Measurements from ENCODE around the gene NCR2.

NCR2 gene

DNA sequence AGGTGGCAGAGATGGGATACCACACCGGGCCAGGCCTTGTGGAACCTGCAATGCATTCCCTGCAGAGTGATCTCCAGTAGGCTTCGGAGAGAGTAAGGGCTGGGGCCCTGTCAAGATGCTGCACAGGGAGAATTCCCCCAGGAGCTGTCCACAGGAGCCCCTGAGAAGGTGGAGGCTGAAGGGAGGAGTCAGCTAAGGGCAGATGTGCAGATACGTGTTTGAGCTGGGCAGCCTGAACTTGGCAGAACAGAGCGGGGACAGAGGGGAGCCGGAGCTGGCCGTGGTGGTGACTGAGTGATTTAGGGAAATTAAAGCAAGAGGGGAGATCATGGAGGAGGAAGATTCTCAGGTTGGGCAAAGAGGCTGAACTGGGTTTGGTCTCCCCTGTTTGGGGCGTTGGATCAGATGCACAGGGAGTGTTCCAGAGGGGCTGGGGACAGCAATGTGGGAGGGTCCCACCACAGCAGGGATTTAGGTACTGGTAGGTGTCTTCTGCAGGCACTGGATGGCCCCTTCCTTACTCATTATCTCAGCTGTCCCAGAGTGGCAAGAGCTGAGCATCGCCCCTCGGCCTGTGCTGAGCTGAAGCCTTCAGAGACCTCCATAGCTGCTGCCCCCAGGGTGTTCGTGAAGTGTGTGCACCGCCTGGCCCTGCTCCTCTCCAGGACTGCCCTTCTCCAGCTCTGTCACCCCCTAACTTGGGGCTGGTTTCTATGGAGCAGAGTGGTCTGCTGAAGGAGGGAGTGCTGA is 3.8 kb upstream of the NCR2 start:
- DNase-seq (ENCODE audit: low spot score), result no peak

GRCh38 chr6:41332241-41332640 is 3.2 kb upstream of the NCR2 start:
- no peak for DNase-seq (ENCODE audit: low spot score)

DNA sequence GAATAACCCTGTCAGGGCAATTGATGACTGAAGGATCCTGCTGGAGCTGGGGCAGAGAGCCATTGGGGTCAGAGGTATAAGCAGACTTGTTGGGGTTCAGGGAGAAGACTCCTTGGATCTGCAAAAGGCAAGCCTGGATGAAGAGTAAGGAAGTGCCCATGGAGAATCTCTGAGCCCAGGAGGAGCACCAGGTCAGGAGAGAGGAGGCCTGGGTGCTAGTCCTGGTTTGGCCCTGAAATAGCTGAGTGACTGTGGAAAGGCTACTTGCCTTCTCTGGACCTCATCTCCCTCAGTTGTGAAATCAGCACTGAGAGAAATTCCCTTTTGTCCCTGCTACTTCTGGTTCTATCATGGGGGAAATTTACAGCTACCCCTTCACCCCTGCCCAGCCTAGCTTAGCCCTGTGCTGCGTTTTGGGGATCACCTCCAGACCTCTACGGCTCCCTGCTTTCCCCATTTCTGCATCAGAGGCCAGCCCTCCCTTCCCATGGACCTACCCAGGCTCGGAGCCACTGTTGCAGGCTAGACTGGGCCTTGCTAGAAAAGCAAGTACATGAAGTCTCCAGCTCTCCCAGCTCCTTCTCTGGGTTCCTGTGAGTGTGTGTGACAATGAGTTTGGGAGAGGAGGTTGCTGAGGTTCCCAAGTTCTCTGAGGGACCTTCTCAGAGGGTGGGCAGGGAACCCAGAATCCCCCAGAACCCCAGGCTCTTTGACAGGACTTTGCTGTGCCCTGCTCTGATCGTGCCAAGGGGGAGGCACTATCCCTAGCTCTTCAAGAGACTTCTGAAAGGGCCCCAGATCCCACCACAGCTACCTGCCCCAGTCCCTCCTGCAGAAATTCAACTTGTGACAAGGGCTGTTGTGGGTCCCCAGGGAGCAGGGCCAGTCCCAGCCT is 2.3 kb upstream of the NCR2 start:
- DNase-seq (ENCODE audit: low spot score), result no peak

DNA sequence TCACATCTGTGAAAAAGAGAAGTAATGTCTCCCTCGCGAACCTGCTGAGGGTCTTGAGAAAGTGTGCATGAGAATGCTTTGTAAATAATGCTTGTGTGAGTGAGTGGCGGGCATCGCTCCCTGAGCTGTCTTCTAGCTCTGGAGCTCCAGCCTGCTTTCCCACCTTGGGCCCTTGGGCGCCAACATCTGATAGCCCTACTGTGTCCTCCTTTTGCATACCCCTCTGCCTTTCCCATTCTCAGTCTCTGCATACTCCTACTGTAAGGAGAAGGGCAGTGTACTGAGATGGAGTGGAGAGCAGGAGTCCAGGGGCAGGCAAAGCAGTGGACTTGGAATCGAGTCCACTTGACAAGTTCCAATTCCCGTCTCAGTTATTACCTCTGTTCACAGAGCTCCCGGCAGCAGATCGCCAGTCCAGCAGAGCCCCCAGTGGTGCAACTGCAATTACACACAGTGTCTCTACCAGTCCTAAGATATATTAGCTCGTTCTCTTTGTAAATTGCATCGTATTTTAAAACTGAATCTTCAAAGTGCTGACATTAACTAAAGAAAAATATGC is 847 bp upstream of the NCR2 start:
- DNase-seq (ENCODE audit: low spot score), result no peak

DNA sequence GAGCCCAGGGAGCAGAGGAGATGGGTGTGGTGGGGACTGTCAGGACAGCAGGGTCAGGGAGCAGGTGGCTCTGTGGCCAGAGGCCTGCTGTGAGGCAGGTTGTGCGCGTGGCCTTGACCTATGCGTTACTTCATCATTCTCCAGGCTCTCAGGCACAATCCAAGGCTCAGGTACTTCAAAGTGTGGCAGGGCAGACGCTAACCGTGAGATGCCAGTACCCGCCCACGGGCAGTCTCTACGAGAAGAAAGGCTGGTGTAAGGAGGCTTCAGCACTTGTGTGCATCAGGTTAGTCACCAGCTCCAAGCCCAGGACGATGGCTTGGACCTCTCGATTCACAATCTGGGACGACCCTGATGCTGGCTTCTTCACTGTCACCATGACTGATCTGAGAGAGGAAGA is 535 bp downstream of the NCR2 start:
- no peak for DNase-seq (ENCODE audit: low spot score)

- no peak for DNase-seq (ENCODE audit: low spot score)
Measured at GRCh38 chr6:41336824-41337223, 1.4 kb downstream of the NCR2 start.

- no peak for DNase-seq (ENCODE audit: low spot score)
Measured at GRCh38 chr6:41337709-41338108, 2.3 kb downstream of the NCR2 start.

DNA sequence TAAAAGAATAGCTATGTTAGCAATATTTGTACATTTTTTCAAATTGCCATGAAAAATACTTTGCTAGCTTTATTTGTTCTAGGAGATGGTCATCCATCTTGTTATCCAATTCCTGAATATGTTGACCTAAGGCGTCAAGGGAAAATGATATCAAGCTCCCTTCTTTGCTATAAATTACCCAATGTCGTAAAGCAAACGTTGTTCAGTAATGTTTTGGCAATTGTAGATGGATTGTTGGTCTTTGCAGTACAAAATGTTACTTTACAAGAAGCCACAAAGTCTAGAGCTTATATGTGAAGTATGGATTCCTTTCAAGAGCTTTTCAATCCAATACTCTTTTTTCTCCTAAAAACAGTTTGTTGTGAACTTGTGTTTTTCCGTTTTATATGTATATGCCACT is 3.3 kb downstream of the NCR2 start:
- no peak for DNase-seq (ENCODE audit: low spot score)

DNA sequence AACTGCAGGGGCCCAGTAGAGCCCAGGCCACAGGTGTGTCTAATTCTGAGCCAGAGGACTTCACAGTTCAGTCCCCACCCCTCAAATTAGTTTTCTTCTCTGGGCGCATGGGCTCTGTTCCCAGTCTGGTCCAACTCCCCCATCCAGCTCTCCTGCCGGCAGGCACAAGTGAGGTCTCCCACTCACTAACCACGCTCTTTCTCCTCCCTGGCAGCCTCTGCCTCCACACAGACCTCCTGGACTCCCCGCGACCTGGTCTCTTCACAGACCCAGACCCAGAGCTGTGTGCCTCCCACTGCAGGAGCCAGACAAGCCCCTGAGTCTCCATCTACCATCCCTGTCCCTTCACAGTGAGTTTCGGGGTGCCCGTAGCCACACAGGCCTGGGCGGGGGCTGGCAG is 6.2 kb downstream of the NCR2 start:
- DNase-seq (ENCODE audit: low spot score), result no peak

DNA sequence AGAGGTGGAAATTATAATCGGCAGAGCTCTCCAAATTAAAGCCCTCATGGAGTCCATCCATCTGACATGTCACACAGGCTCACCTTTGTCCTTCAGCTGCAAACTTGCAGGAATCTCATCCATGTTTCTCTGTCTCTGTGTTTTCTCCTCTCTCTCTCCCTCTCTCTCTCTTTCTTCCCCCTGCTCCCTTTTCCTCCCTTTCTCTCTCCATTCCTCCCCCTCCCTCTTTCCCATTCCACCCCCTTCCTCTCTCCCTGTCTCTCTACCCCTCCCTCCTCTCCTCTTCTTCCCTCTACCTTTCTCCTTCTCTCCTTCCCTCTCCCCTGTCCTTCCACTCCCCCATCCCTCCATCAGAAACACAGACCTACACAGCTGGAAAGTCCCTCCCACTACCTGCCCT is 6.8 kb downstream of the NCR2 start:
- no peak for DNase-seq (ENCODE audit: low spot score)

GRCh38 chr6:41343641-41344187 is 8.3 kb downstream of the NCR2 start:
- DNase-seq (ENCODE audit: low spot score), result no peak

- no peak for DNase-seq (ENCODE audit: low spot score)
Measured at GRCh38 chr6:41344876-41345275, 9.5 kb downstream of the NCR2 start.

DNA sequence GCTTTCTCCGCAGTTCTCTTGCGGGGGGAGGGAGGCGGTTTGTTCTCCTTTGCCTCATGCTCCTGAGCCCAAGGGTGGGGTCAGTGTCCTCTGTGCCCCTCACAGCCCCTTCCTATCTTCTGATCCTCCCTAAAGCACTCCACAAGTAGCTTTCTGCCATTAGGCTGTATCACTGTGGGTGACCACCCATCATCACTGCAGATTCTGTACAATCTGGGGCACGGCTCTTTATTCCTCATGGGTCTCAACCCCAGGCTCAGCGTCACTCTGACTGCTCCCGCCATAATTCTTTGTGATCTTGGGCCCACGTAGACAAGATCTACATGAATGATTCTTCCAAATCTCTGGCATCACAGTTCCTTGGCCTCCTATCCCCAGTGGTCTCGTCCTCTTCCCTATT is 10.5 kb downstream of the NCR2 start:
- no peak for DNase-seq (ENCODE audit: low spot score)

DNA sequence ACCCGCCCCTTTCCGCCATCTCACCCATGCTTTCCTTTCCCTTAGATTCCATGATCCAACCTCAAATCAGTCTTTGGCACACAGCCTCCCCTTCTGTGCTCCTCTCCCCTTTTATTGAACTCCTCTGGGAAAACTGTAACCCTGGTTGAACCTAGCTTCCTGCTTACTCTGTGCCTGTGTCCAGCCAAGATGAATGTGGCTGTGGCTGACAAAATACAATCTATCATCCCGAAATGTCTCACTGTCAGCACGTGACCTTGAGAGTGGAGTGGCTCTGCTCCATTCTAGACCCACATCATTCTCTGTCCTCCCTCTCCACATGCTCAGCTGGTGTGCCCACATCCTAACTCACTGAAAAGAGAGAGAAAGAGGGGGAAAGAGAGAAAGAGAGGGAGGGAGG is 11.0 kb downstream of the NCR2 start:
- no peak for DNase-seq (ENCODE audit: low spot score)

- DNase-seq (ENCODE audit: low spot score), result no peak
Measured at GRCh38 chr6:41347378-41348050, 12.1 kb downstream of the NCR2 start.

DNA sequence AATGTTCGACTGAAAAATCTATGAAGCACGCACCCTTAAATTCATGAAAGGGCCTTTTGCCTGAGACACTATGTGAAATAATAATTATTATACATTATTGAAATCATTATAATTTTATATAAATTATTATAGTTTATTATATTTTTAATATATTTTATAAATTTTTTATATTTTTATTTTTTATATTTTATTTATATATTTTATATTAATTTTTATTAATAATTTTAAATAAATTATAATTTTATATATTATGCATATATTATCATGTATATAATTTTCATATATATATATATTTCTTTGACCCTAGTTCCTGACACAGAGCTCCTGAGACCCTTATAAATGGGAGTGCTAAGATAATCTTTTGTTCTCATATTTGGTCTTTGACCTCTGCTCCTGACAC is 13.5 kb downstream of the NCR2 start:
- DNase-seq (ENCODE audit: low spot score), result no peak

- DNase-seq (ENCODE audit: low spot score), result no peak
Measured at GRCh38 chr6:41352396-41352795, 17.0 kb downstream of the NCR2 start.

- DNase-seq (ENCODE audit: low spot score), result no peak
Measured at GRCh38 chr6:41352907-41353306, 17.5 kb downstream of the NCR2 start.

DNA sequence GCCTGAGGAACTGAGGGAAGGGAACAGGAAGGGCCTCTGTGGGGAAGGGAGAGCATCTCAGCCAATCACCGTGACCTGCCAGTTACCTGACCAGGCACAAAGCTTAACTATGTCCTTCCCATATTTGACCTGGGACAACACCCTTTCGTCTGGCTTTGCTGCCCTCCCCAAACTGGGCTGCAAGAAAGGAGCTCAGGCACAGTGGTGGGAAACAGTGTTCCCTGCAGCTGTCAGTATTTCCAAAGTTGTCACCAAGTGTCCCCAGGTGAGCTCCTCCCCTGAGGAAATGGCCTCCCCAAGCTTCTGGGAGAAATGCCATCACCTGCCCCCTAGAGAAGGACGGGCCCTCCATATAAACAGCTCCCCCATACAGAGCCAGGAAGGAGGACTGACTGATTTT is 17.9 kb downstream of the NCR2 start:
- DNase-seq (ENCODE audit: low spot score), result no peak

DNA sequence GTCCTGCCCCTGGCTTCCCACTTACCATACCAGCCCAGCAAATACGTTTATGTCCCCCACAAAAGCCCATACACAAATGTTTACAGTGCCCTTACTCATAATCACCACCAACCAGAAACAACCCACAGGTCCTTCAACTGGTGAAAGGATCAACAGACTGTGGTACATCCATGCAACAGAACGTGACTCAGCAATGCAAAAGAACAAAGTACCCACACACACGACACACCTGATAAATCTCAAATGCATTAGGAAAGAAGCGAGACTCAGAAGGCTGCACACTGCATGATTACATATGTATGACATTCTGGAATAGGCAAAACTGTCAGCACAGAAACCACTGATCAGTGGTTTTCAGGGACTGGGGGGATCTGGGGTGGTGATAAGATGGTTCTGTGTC is 20.5 kb downstream of the NCR2 start:
- no peak for DNase-seq (ENCODE audit: low spot score)

DNA sequence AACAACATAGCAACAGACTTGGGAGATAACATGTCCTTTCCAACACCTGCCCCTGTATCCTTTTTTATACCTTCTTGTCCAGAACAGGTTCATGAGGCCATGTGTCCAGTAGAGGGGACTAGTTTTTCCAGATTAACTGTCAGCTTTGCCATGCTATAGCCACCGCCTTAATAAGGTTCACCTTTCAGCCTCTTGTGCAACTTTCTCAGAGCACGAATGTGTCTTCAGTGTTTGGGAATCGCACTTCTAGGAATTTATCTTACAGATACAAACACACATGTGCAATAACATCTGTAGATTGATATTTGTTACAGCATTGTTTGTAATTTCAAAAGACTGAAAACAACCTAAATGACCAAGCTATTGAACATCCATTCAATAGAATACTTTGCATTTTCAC is 21.4 kb downstream of the NCR2 start:
- DNase-seq (ENCODE audit: low spot score), result no peak

DNA sequence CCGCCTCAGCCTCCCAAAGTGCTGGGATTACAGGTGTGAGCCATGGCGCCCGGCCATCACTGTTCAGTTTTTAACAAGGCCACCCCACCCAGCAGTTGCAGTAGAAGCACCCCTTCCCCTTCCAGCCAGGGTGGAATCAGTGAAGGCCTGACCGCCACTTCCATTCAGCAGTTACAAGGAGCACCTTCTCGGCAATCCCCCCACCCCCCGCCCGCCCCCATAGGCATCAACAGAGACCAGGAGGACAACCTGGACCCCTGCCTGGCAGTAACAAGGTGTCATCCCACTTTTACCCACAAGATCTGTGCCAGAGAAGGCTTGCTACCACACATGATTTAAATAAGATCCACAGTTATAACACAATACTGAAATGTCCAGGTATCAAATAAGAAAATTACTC is 23.1 kb downstream of the NCR2 start:
- DNase-seq (ENCODE audit: low spot score), result no peak

Measured in kidney capillary endothelial cell (primary cell).